ENCODE data around the gene GAS7.

Gene GAS7

DNA sequence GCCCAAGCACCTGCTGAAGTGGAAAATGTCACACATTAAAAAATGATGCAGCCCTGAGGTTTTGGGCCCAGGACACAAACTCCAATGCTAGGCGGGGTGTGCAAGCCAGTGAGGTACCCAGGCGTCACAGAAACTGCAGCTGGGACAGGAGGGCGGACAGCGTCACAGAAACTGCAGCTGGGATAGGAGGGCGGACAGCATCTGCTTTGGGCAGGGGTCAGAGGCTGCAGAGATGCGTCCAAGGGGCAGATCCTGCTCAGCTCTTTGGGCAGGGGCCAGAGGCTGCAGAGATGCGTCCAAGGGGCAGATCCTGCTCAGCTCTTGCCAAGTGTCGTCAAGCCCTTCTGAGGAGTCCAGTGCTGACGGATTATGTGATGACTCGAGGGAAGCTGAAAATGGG is 249.5 kb downstream of the GAS7 start:
- no peak for DNase-seq (ENCODE audit: low read depth)
- H3K4me3 ChIP-seq (ENCODE audit: low read length): no peak overlapping the region
- TF ChIP-seq, protein P1, sequence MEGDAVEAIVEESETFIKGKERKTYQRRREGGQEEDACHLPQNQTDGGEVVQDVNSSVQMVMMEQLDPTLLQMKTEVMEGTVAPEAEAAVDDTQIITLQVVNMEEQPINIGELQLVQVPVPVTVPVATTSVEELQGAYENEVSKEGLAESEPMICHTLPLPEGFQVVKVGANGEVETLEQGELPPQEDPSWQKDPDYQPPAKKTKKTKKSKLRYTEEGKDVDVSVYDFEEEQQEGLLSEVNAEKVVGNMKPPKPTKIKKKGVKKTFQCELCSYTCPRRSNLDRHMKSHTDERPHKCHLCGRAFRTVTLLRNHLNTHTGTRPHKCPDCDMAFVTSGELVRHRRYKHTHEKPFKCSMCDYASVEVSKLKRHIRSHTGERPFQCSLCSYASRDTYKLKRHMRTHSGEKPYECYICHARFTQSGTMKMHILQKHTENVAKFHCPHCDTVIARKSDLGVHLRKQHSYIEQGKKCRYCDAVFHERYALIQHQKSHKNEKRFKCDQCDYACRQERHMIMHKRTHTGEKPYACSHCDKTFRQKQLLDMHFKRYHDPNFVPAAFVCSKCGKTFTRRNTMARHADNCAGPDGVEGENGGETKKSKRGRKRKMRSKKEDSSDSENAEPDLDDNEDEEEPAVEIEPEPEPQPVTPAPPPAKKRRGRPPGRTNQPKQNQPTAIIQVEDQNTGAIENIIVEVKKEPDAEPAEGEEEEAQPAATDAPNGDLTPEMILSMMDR (conservative IDR thresholded peaks at IDR 0.05; ENCODE audit: low read length): no peak

DNA sequence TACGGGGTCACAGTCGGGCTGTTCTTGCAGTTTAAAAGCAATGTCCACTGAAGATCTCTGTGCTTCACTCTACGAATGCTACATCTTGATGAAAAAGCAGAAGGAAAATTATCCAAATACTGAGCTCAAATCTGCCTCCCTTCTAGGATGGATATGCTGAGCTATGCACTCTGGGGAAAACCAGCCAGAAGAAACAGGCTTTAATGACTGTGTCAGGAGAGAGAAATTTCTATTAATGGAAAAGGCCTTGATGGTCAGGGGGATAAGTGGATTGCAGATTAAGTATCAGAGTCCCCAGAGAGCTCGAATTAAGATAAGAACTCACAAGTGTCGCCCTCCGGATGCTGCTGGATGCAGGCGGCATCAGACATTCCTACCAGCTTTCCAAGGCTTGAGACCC is 253.7 kb downstream of the GAS7 start:
- H3K4me3 ChIP-seq (ENCODE audit: low read length): no peak overlapping the region
- TF ChIP-seq, protein P1 (conservative IDR thresholded peaks at IDR 0.05; ENCODE audit: low read length): no peak
- no peak for DNase-seq (ENCODE audit: low read depth)

DNA sequence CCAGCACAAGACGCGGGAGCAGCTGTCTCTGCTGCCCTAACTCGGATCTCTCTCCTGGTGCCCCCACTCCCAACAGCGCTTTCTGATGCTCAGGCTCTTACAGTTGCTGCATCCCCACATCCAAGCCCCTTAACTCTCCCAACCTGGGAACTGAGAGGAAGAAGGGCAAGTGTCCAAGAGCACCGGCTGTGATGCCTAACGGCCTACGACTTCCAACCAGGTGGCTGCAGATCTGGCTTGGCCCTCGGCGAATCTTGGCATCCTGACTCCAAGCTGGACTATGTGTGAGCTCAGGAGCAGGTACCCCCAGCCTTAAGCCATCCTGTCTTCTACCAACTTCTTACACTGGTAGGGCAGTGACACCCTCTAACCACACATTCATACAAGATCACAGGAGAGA is 255.1 kb downstream of the GAS7 start:
- DNase-seq (ENCODE audit: low read depth): no peak
- TF ChIP-seq, protein P1 (conservative IDR thresholded peaks at IDR 0.05; ENCODE audit: low read length): no peak
- no peak overlapping the region for H3K4me3 ChIP-seq (ENCODE audit: low read length)

DNA sequence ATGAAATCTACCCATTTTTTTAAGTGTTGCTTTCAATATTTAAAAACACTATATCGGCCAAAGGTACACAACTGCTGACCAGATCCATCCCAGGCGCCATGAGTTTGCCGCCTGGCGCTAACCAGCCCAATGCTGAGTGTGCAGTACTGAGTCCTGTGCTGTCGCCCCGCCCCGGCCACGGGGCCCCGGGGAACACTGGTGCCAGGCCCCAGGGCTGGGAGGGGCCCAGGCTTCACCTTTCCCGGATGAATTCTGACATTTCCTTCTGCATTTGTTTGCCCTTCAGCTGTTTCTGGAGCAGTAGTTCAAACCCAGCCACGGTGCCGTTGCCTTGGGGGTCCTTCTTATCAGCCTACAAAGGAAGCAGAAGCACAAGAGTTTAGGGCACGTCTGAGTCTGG is 255.5 kb downstream of the GAS7 start:
- no peak for DNase-seq (ENCODE audit: low read depth)

DNA sequence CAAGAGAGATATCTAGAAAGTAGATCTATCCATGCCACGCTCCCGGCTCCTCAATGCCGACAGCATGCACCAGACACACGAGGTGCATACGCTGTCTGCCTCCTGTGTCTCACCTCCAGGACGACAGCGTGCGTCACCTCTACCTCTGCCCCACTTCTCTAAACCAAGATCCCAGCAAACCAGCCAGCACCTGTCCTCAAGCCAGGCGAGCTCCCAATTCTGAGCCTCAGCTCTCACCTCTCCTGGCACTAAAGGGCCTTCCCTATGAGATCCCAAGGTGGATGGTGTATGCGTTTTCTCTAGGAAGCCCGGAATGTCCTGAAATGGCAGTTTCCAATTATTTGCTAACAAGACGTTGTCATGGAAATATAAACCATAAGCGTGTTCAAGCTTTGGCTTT is 257.1 kb downstream of the GAS7 start:
- H3K4me3 ChIP-seq (ENCODE audit: low read length): no peak overlapping the region
- TF ChIP-seq, protein P1 (conservative IDR thresholded peaks at IDR 0.05; ENCODE audit: low read length): no peak
- DNase-seq (ENCODE audit: low read depth): no peak

More for the DNA sequence above, 255.5 kb downstream of the GAS7 start:
- H3K4me3 ChIP-seq (ENCODE audit: low read length): no peak overlapping the region
- TF ChIP-seq, protein P1 (conservative IDR thresholded peaks at IDR 0.05; ENCODE audit: low read length): no peak

DNA sequence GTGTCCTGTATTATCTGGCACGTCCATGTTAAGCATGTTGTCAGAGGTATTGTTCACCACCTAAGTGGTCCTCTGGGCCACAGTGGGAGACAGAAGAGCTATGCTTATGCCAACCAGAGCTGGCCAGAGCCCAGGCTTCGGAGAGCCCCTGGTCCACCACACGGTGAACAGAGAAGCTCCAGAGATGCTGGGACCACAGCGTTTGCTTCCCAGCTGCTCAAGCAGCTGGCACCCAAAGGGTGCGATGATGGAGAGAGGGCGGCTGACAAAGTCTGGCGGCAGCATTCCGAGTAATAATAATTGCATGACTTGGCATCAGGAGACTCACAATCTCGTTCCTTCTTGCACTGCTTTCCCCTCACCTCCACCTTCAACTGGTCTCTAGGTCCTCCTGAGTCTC is 257.6 kb downstream of the GAS7 start:
- DNase-seq (ENCODE audit: low read depth): no peak
- H3K4me3 ChIP-seq (ENCODE audit: low read length): no peak overlapping the region
- TF ChIP-seq, protein P1 (conservative IDR thresholded peaks at IDR 0.05; ENCODE audit: low read length): no peak

DNA sequence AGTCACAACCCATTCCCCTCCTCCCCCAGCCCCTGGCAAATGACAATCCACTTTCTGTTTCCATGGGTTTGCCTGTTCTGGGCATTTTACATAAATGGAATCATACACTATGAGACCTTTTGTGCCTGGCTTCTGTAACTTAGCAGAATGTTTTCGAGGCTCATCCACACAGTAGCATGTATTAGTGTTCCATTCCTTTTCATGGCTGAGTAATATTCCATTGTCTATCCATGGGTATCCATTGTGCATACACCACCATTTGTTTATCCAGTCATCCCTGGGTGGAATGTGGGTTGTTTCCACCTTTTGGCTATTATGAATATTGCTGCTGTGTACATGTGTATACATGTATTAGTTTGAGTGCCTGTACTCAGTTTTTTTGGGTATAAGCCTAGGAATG is 259.6 kb downstream of the GAS7 start:
- no peak overlapping the region for H3K4me3 ChIP-seq (ENCODE audit: low read length)
- TF ChIP-seq, protein P1 (conservative IDR thresholded peaks at IDR 0.05; ENCODE audit: low read length): no peak
- DNase-seq (ENCODE audit: low read depth): no peak

All from AG10803 (cell line).